Suprapubic skin (tissue), 4 donors: ENCODE measurements around the gene AKAP13.

Experiments used
- CTCF ChIP-seq, 2 donors: fragments of 200-600 bp in 1 of 2; fragments of 450-650 bp in 1 of 2; sonication (generic) in 1 of 2; IDR thresholded peaks; one replicate each; pipeline ENCODE4 v1.5.1; 2016 to 2019; ENCODE audit warnings: antibody characterized with exemption in 2 of 2, mild to moderate bottlenecking in 1 of 2, moderate library complexity in 1 of 2
- EP300 ChIP-seq: sonication (generic); formaldehyde crosslinking; IDR thresholded peaks from one replicate; pipeline ENCODE4 v1.6.1; 2017; ENCODE audit warnings: antibody characterized with exemption
- POLR2A ChIP-seq, 2 donors: fragments of 450-650 bp; IDR thresholded peaks; one replicate each; pipeline ENCODE4 v1.6.1; 2017; ENCODE audit warnings: antibody characterized with exemption in 2 of 2, mild to moderate bottlenecking in 2 of 2, moderate library complexity in 2 of 2
- POLR2AphosphoS5 ChIP-seq, 3 donors: sonication (generic); formaldehyde crosslinking; IDR thresholded peaks; one replicate each; pipeline ENCODE4 v1.6.1; 2017; ENCODE audit warnings: antibody characterized with exemption in 3 of 3

- no peak for TF ChIP-seq CTCF (IDR thresholded peaks at IDR 0.05)
- no peak for TF ChIP-seq POLR2A (IDR thresholded peaks at IDR 0.05)
- TF ChIP-seq POLR2AphosphoS5 (IDR thresholded peaks at IDR 0.05): no peak
- TF ChIP-seq EP300: no peak
Observed at GRCh38 chr15:85725564-85725963, 345.2 kb downstream of the AKAP13 start.
